Gastroesophageal sphincter (tissue), 3 donors: ENCODE data around the gene PDE4B.

Experiments used
- EP300 ChIP-seq: sonication (generic); formaldehyde crosslinking; IDR thresholded peaks from one replicate; pipeline ENCODE4 v1.6.1; 2017; ENCODE audit warnings: antibody characterized with exemption, mild to moderate bottlenecking
- POLR2A ChIP-seq, 2 donors: fragments of 450-650 bp; IDR thresholded peaks; one replicate each; pipeline ENCODE4 v1.6.1; 2017; ENCODE audit warnings: antibody characterized with exemption in 2 of 2, mild to moderate bottlenecking in 2 of 2, moderate library complexity in 1 of 2
- POLR2AphosphoS5 ChIP-seq: sonication (generic); formaldehyde crosslinking; IDR thresholded peaks from one replicate; pipeline ENCODE4 v1.6.1; 2017; ENCODE audit warnings: antibody characterized with exemption
- TF ChIP-seq, protein P1 (sequence below), 4 experiments: fragments of 200-600 bp in 2 of 4; fragments of 450-650 bp in 2 of 4; sonication (generic) in 1 of 4; IDR thresholded peaks; one replicate each; pipeline ENCODE4 v1.5.1; 2017 to 2019; ENCODE audit warnings: antibody characterized with exemption in 4 of 4, mild to moderate bottlenecking in 2 of 4, moderate library complexity in 2 of 4

DNA sequence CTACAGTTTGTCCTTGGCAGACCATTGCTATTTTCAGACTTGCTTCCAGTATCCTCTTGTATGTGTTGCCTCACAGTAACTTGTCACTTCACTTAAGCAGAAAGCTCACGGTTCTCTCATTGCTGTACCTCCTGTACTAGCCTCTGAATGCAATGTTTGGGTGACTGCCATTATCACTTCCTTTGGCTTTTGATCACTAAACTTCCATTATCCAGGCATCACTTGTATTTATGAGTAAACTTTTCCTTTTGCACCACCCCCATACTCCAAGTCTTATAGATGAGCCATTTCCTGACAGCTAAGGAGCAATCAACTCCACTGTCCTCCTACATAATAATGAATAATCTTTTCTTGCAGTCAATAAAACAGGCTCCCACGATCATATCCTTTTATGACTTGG, 255.3 kb downstream of the PDE4B start:
- TF ChIP-seq EP300 (no peak), POLR2A (IDR thresholded peaks at IDR 0.05) (no peak), POLR2AphosphoS5 (no peak)
- TF ChIP-seq, protein P1, sequence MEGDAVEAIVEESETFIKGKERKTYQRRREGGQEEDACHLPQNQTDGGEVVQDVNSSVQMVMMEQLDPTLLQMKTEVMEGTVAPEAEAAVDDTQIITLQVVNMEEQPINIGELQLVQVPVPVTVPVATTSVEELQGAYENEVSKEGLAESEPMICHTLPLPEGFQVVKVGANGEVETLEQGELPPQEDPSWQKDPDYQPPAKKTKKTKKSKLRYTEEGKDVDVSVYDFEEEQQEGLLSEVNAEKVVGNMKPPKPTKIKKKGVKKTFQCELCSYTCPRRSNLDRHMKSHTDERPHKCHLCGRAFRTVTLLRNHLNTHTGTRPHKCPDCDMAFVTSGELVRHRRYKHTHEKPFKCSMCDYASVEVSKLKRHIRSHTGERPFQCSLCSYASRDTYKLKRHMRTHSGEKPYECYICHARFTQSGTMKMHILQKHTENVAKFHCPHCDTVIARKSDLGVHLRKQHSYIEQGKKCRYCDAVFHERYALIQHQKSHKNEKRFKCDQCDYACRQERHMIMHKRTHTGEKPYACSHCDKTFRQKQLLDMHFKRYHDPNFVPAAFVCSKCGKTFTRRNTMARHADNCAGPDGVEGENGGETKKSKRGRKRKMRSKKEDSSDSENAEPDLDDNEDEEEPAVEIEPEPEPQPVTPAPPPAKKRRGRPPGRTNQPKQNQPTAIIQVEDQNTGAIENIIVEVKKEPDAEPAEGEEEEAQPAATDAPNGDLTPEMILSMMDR (IDR thresholded peaks at IDR 0.05) = no peak
